CD14-positive monocyte (primary cell): ENCODE results near the gene JAM3. TPM values are rescaled to one million over a fixed set of nuclear protein-coding genes. Genes with fewer than 3 reads are reported as not detected.

Experiments used
- DNase-seq, 3 donors: peaks; one replicate each; pipeline ENCODE4 v3.0.0-alpha.2; 2011 to 2022
- H2AFZ ChIP-seq: 2 replicates; pipeline ENCODE4 v1.6.0; 2012; ENCODE audit warnings: mild to moderate bottlenecking, low read depth, low read length, inconsistent platforms; ENCODE audit not compliant: insufficient read depth, poor library complexity, severe bottlenecking
- H3K27ac ChIP-seq, 2 donors: 1 replicate in 1 of 2; 2 replicates in 1 of 2; pipeline ENCODE4 v1.5.1; 2012 to 2013; ENCODE audit warnings: low read length in 2 of 2, control low read depth in 1 of 2, inconsistent platforms in 1 of 2, low read depth in 1 of 2, mild to moderate bottlenecking in 1 of 2
- H3K27me3 ChIP-seq, 2 donors: one replicate each; pipeline versions ENCODE4 v1.6.0 to v1.6.1; 2011 to 2013; ENCODE audit warnings: low read length in 2 of 2; ENCODE audit not compliant: control insufficient read depth in 2 of 2, insufficient read depth in 2 of 2
- H3K36me3 ChIP-seq, 2 donors: replicated peaks in 1 of 2; 1 replicate in 1 of 2; 2 replicates in 1 of 2; pipeline versions ENCODE4 v1.5.1 to v1.6.1; 2012 to 2013; ENCODE audit warnings: low read length in 2 of 2, control low read depth in 1 of 2, inconsistent platforms in 1 of 2, mild to moderate bottlenecking in 1 of 2; ENCODE audit not compliant: insufficient read depth in 2 of 2, control insufficient read depth in 1 of 2
- H3K4me1 ChIP-seq, 2 donors: 1 replicate in 1 of 2; 2 replicates in 1 of 2; pipeline versions ENCODE4 v1.5.1 to v1.6.1; 2012 to 2013; ENCODE audit warnings: low read length in 2 of 2, control low read depth in 1 of 2, inconsistent platforms in 1 of 2, mild to moderate bottlenecking in 1 of 2, moderate library complexity in 1 of 2; ENCODE audit not compliant: insufficient read depth in 2 of 2, control insufficient read depth in 1 of 2
- H3K4me2 ChIP-seq: replicated peaks from 2 replicates; pipeline ENCODE3; 2012; ENCODE audit warnings: low read length, moderate library complexity, mild to moderate bottlenecking; ENCODE audit not compliant: poor library complexity, severe bottlenecking; ENCODE audit errors: extremely low read depth
- H3K4me3 ChIP-seq, 3 experiments: fragments of 200-600 bp in 1 of 3; sonication (generic) in 1 of 3; replicated peaks in 1 of 3; 1 replicate in 2 of 3; 2 replicates in 1 of 3; pipeline ENCODE4 v1.5.1; 2011 to 2013; ENCODE audit warnings: low read length in 3 of 3, mild to moderate bottlenecking in 3 of 3, control low read depth in 2 of 3, low read depth in 2 of 3, inconsistent platforms in 1 of 3, moderate library complexity in 1 of 3
- H3K79me2 ChIP-seq: 2 replicates; pipeline ENCODE4 v1.6.0; 2012; ENCODE audit warnings: mild to moderate bottlenecking, control low read depth, inconsistent platforms, low read length, moderate library complexity; ENCODE audit not compliant: insufficient read depth
- H3K9ac ChIP-seq: 2 replicates; pipeline ENCODE4 v1.6.0; 2017; ENCODE audit warnings: low read length, mild to moderate bottlenecking; ENCODE audit not compliant: insufficient read depth, poor library complexity, severe bottlenecking
- H3K9me3 ChIP-seq, 2 donors: replicated peaks in 1 of 2; 1 replicate in 1 of 2; 2 replicates in 1 of 2; pipeline versions ENCODE4 v1.5.1 to v1.6.1; 2012 to 2013; ENCODE audit warnings: low read length in 2 of 2, control low read depth in 1 of 2; ENCODE audit not compliant: control insufficient read depth in 1 of 2, insufficient read depth in 1 of 2
- H4K20me1 ChIP-seq: 2 replicates; pipeline ENCODE4 v1.6.0; 2012; ENCODE audit warnings: mild to moderate bottlenecking, low read length, control low read depth, moderate library complexity; ENCODE audit not compliant: insufficient read depth
- H3K27ac Mint-ChIP-seq, 7 donors: one replicate each; pipeline ENCODE4 v1.8.0; 2020; ENCODE audit warnings: mild to moderate bottlenecking in 7 of 7, mixed read lengths in 7 of 7, moderate library complexity in 6 of 7, inconsistent platforms in 2 of 7
- H3K27me3 Mint-ChIP-seq, 3 donors: one replicate each; pipeline ENCODE4 v1.8.0; 2021 to 2022; ENCODE audit warnings: low read depth in 3 of 3, mild to moderate bottlenecking in 3 of 3, mixed read lengths in 3 of 3, moderate library complexity in 3 of 3, inconsistent platforms in 1 of 3
- H3K36me3 Mint-ChIP-seq, 2 donors: one replicate each; pipeline ENCODE4 v1.8.0; 2020; ENCODE audit warnings: mixed read lengths in 2 of 2, inconsistent platforms in 1 of 2, mild to moderate bottlenecking in 1 of 2
- H3K4me1 Mint-ChIP-seq: one replicate; pipeline ENCODE4 v1.8.0; 2020; ENCODE audit warnings: mild to moderate bottlenecking, mixed read lengths
- H3K4me3 Mint-ChIP-seq, 2 donors: one replicate each; pipeline ENCODE4 v1.8.0; 2020; ENCODE audit warnings: mild to moderate bottlenecking in 2 of 2, mixed read lengths in 2 of 2, moderate library complexity in 1 of 2
- H3K9me3 Mint-ChIP-seq, 7 donors: one replicate each; pipeline ENCODE4 v1.8.0; 2020 to 2022; ENCODE audit warnings: mixed read lengths in 7 of 7, mild to moderate bottlenecking in 6 of 7, moderate library complexity in 6 of 7, inconsistent platforms in 2 of 7
- CTCF ChIP-seq: fragments of 200-600 bp; IDR thresholded peaks from one replicate; pipeline ENCODE4 v1.8.0; 2022; ENCODE audit warnings: antibody characterized with exemption, mild to moderate bottlenecking
- WGBS: methylation state at CpG from one replicate; pipeline ENCODE4 v1.1.5; 2013; ENCODE audit warnings: missing lambda C conversion rate; ENCODE audit not compliant: insufficient coverage; 5-methylcytosine and 5-hydroxymethylcytosine counted together
- intact Hi-C, 2 donors: fragments of 100-400 bp; cut with micrococcal nuclease; formaldehyde crosslinking; loops; one replicate each; pipeline versions ENCODE4 v1.15.0 to v1.15.1; 2023
- polyA plus RNA-seq, 3 donors: library from polyadenylated mRNA; depleted of rRNA in 1 of 3; unstranded in 2 of 3; stranded (reverse) in 1 of 3; fragments of 300-500 nt in 2 of 3; fragments of >200 nt in 1 of 3; fragmentation: Illumina TruSeq in 2 of 3; gene quantifications; 1 replicate in 2 of 3; 2 replicates in 1 of 3; pipeline ENCODE4 v1.2.3, GENCODE V29; 2012 to 2021

The JAM3 gene
- polyA plus RNA-seq, 3 donors: 0.03 to 0.25 (median 0.12) TPM

GRCh38 chr11:134157451-134157850 is 88.6 kb downstream of the JAM3 start:
- H3K36me3 Mint-ChIP-seq: peaks cover 87 to 91% of the 10 kb centered on the region in 2 donors
- H3K27ac Mint-ChIP-seq: no peak overlapping the region
- no peaks in the 10 kb centered on the region for H3K79me2 ChIP-seq
- H3K4me1 ChIP-seq: no peaks in the 10 kb centered on the region
- H3K9me3 ChIP-seq: no peaks in the 10 kb centered on the region
- TF ChIP-seq CTCF: no peak
- 100% methylated on average over 1 of the region's 4 CpGs for WGBS
- intact Hi-C loops: no loop called here
- H3K36me3 ChIP-seq: peaks cover 66 to 100% of the 10 kb centered on the region in 2 donors
- H3K9ac ChIP-seq: no peak overlapping the region
- H3K4me3 Mint-ChIP-seq: no peak overlapping the region
- H3K4me2 ChIP-seq: no peak overlapping the region
- H3K4me3 ChIP-seq: no peak overlapping the region
- H2AFZ ChIP-seq: no peak overlapping the region
- H3K9me3 Mint-ChIP-seq: peaks cover 0 to 3% (median 0%) of the 10 kb centered on the region in 7 donors
- no peaks in the 10 kb centered on the region for H4K20me1 ChIP-seq
- no peaks in the 10 kb centered on the region for H3K27me3 ChIP-seq
- H3K27ac ChIP-seq: no peak overlapping the region
- H3K4me1 Mint-ChIP-seq: no peaks in the 10 kb centered on the region
- no peak for DNase-seq
- H3K27me3 Mint-ChIP-seq: no peaks in the 10 kb centered on the region

GRCh38 chr11:134158023-134158422 is 89.2 kb downstream of the JAM3 start:
- DNase-seq: no peak
- H3K9me3 ChIP-seq: no peaks in the 10 kb centered on the region
- no peak overlapping the region for H2AFZ ChIP-seq
- no peaks in the 10 kb centered on the region for H3K79me2 ChIP-seq
- no peaks in the 10 kb centered on the region for H3K4me1 Mint-ChIP-seq
- no peaks in the 10 kb centered on the region for H3K27me3 Mint-ChIP-seq
- no peak for TF ChIP-seq CTCF
- H3K4me1 ChIP-seq: no peaks in the 10 kb centered on the region
- intact Hi-C loops: no loop called here
- H3K4me3 ChIP-seq: no peak overlapping the region
- WGBS: 95% methylated on average over 7 of the region's 9 CpGs
- peaks cover 89 to 93% of the 10 kb centered on the region in 2 donors for H3K36me3 Mint-ChIP-seq
- no peaks in the 10 kb centered on the region for H4K20me1 ChIP-seq
- no peak overlapping the region for H3K27ac ChIP-seq
- H3K9ac ChIP-seq: no peak overlapping the region
- peak overlapping the region in 1 of 7 donors; percentile 49 for H3K27ac Mint-ChIP-seq
- no peaks in the 10 kb centered on the region for H3K27me3 ChIP-seq
- peaks cover 0 to 3% (median 0%) of the 10 kb centered on the region in 7 donors for H3K9me3 Mint-ChIP-seq
- H3K4me2 ChIP-seq: no peak overlapping the region
- H3K4me3 Mint-ChIP-seq: no peak overlapping the region
- peaks cover 65 to 100% of the 10 kb centered on the region in 2 donors for H3K36me3 ChIP-seq
